ENCODE measurements around the gene KCNK1. TPM values are rescaled to one million over a fixed set of nuclear protein-coding genes. Genes with fewer than 3 reads are reported as not detected.
A peak's percentile ranks its signal among the peaks of the same experiment; 100 is the strongest.

KCNK1 gene
- total RNA-seq, 1 donor from 2014 or later = 13.7 TPM

GRCh38 chr1:233700338-233700737, 86.4 kb downstream of the KCNK1 start:
- peaks cover 12% of the 10 kb centered on the region for H3K4me1 Mint-ChIP-seq (ENCODE audit: unreplicated experiment)
- H3K9me3 Mint-ChIP-seq = peaks cover 7% of the 10 kb centered on the region
- no peak overlapping the region for H3K27ac Mint-ChIP-seq
- no peak for DNase-seq (ENCODE audit: extremely low spot score, unreplicated experiment)
- H3K36me3 Mint-ChIP-seq = no peaks in the 10 kb centered on the region
- peaks cover 4% of the 10 kb centered on the region for H3K27me3 Mint-ChIP-seq
- no peak for TF ChIP-seq CTCF (conservative IDR thresholded peaks at IDR 0.05)
- H3K4me3 Mint-ChIP-seq = no peak overlapping the region

GRCh38 chr1:233704170-233704897, 90.4 kb downstream of the KCNK1 start:
- H3K27ac Mint-ChIP-seq = no peak overlapping the region
- no peak for TF ChIP-seq CTCF (conservative IDR thresholded peaks at IDR 0.05)
- H3K4me3 Mint-ChIP-seq = no peak overlapping the region
- H3K36me3 Mint-ChIP-seq = no peaks in the 10 kb centered on the region
- peaks cover 11% of the 10 kb centered on the region for H3K9me3 Mint-ChIP-seq
- H3K4me1 Mint-ChIP-seq (ENCODE audit: unreplicated experiment) = peaks cover 29% of the 10 kb centered on the region
- peaks cover 4% of the 10 kb centered on the region for H3K27me3 Mint-ChIP-seq
- DNase-seq (ENCODE audit: extremely low spot score, unreplicated experiment) = no peak

GRCh38 chr1:233704898-233705723, 91.2 kb downstream of the KCNK1 start:
- Mint-ChIP-seq H3K36me3 (no peaks in the 10 kb centered on the region), H3K27me3 (peaks cover 4% of the 10 kb centered on the region), H3K9me3 (peaks cover 11% of the 10 kb centered on the region), H3K4me1 (ENCODE audit: unreplicated experiment) (peaks cover 29% of the 10 kb centered on the region), H3K4me3 (no peak overlapping the region), H3K27ac (no peak overlapping the region)
- TF ChIP-seq CTCF (conservative IDR thresholded peaks at IDR 0.05) = no peak
- no peak for DNase-seq (ENCODE audit: extremely low spot score, unreplicated experiment)

- peak overlapping the region; percentile 37 for H3K4me3 Mint-ChIP-seq
- no peaks in the 10 kb centered on the region for H3K36me3 Mint-ChIP-seq
- peaks cover 11% of the 10 kb centered on the region for H3K9me3 Mint-ChIP-seq
- peaks cover 29% of the 10 kb centered on the region for H3K4me1 Mint-ChIP-seq (ENCODE audit: unreplicated experiment)
- TF ChIP-seq CTCF (conservative IDR thresholded peaks at IDR 0.05) = no peak
- H3K27me3 Mint-ChIP-seq = no peaks in the 10 kb centered on the region
- no peak for DNase-seq (ENCODE audit: extremely low spot score, unreplicated experiment)
- H3K27ac Mint-ChIP-seq = peak overlapping the region; percentile 52
These were observed 93.4 kb downstream of the KCNK1 start for GRCh38 chr1:233707153-233707879.

GRCh38 chr1:233707880-233708815, 94.2 kb downstream of the KCNK1 start:
- Mint-ChIP-seq H3K36me3 (no peaks in the 10 kb centered on the region), H3K4me3 (no peak overlapping the region), H3K9me3 (peaks cover 11% of the 10 kb centered on the region), H3K4me1 (ENCODE audit: unreplicated experiment) (peaks cover 29% of the 10 kb centered on the region), H3K27me3 (no peaks in the 10 kb centered on the region), H3K27ac (peak overlapping the region; percentile 52)
- DNase-seq (ENCODE audit: extremely low spot score, unreplicated experiment) = no peak
- no peak for TF ChIP-seq CTCF (conservative IDR thresholded peaks at IDR 0.05)
